ENCODE results near the gene TUBGCP6. TPM values are rescaled to one million over a fixed set of nuclear protein-coding genes. Genes with fewer than 3 reads are reported as not detected.
A peak's percentile ranks its signal among the peaks of the same experiment; 100 is the strongest.

Gene TUBGCP6
- polyA plus RNA-seq, 3 donors: 3.7 to 72.8 (median 4.3) TPM

DNA sequence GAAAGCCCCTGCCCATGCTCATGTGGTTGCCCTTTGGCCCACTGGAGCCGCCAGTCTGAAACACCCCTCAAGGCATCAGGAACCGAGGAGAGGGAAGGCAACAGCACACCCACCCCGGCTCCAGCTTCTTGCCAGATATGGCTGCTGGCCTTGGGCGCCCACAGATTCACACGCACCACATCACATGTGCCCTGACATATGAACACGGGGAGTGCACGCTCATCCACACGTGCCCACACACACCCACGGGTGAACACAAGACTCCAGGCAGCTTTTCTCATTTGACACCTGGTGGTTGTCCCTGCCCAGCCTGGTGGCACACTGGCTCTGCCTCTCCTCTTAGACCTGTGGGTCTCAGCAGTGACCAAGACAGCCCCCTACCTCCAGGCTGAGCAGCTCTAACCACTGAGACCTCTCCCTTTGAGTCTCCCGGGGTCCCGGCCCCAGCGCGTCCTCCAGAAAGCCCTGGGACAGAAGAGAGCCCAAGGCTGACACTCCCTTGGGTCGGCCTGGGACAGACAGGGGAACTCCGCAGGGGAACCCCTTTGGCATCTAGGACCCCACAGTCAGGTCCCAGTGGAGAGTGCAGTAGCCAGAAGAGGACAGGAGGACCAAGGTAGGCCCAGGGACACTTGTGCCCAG, 19.4 kb upstream of the TUBGCP6 start:
- Histone ChIP-seq H3K4me2 (replicated peaks; ENCODE audit: extremely low read depth, low read length, poor library complexity, severe bottlenecking) (no peak overlapping the region), H3K36me3 (replicated peaks in 1 of 2; ENCODE audit: control insufficient read depth in 1 of 2, insufficient read depth in 2 of 2, low read length in 2 of 2) (no peaks in the 10 kb centered on the region), H3K9me3 (replicated peaks in 1 of 2; ENCODE audit: control insufficient read depth in 1 of 2, insufficient read depth in 1 of 2, low read length in 2 of 2) (peaks cover 7 to 11% of the 10 kb centered on the region in 2 donors), H4K20me1 (ENCODE audit: insufficient read depth, low read length) (peaks cover 13% of the 10 kb centered on the region), H3K27me3 (ENCODE audit: control insufficient read depth in 2 of 2, insufficient read depth in 2 of 2, low read length in 2 of 2) (peaks cover 21 to 54% of the 10 kb centered on the region in 2 donors), H3K27ac (ENCODE audit: low read depth in 1 of 2, low read length in 2 of 2) (no peak overlapping the region), H3K9ac (ENCODE audit: insufficient read depth, low read length, poor library complexity, severe bottlenecking) (no peak overlapping the region), H3K4me1 (ENCODE audit: control insufficient read depth in 1 of 2, insufficient read depth in 2 of 2, low read length in 2 of 2) (peaks cover 9 to 24% of the 10 kb centered on the region in 2 donors), H3K4me3 (replicated peaks in 1 of 3; ENCODE audit: low read depth in 2 of 3, low read length in 3 of 3) (no peak overlapping the region), H2AFZ (ENCODE audit: insufficient read depth, low read depth, low read length, poor library complexity, severe bottlenecking) (no peak overlapping the region), H3K79me2 (ENCODE audit: insufficient read depth, low read length) (no peaks in the 10 kb centered on the region)
- Mint-ChIP-seq H3K27me3 (ENCODE audit: low read depth in 3 of 3) (peaks cover 53 to 75% (median 64%) of the 10 kb centered on the region in 3 donors), H3K36me3 (no peaks in the 10 kb centered on the region), H3K4me3 (no peak overlapping the region), H3K9me3 (peaks cover 0 to 23% (median 8%) of the 10 kb centered on the region in 7 donors), H3K4me1 (peaks cover 10% of the 10 kb centered on the region), H3K27ac (no peak overlapping the region)
- TF ChIP-seq, protein P1, sequence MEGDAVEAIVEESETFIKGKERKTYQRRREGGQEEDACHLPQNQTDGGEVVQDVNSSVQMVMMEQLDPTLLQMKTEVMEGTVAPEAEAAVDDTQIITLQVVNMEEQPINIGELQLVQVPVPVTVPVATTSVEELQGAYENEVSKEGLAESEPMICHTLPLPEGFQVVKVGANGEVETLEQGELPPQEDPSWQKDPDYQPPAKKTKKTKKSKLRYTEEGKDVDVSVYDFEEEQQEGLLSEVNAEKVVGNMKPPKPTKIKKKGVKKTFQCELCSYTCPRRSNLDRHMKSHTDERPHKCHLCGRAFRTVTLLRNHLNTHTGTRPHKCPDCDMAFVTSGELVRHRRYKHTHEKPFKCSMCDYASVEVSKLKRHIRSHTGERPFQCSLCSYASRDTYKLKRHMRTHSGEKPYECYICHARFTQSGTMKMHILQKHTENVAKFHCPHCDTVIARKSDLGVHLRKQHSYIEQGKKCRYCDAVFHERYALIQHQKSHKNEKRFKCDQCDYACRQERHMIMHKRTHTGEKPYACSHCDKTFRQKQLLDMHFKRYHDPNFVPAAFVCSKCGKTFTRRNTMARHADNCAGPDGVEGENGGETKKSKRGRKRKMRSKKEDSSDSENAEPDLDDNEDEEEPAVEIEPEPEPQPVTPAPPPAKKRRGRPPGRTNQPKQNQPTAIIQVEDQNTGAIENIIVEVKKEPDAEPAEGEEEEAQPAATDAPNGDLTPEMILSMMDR (IDR thresholded peaks at IDR 0.05): no peak
- 96% methylated on average over 13 of the region's 15 CpGs for WGBS (ENCODE audit: insufficient coverage)
- intact Hi-C loops (cut with micrococcal nuclease): no loop called here
- no peak for DNase-seq

GRCh38 chr22:50262973-50263617, 18.3 kb upstream of the TUBGCP6 start:
- Mint-ChIP-seq H3K4me3 (peak overlapping the region in 1 of 2 donors; percentile 51), H3K27ac (no peak overlapping the region), H3K9me3 (peaks cover 0 to 15% (median 6%) of the 10 kb centered on the region in 7 donors), H3K27me3 (ENCODE audit: low read depth in 3 of 3) (peaks cover 44 to 69% (median 52%) of the 10 kb centered on the region in 3 donors), H3K4me1 (peaks cover 10% of the 10 kb centered on the region), H3K36me3 (no peaks in the 10 kb centered on the region)
- intact Hi-C loops (cut with micrococcal nuclease): no loop called here
- Histone ChIP-seq H3K4me1 (ENCODE audit: control insufficient read depth in 1 of 2, insufficient read depth in 2 of 2, low read length in 2 of 2) (peaks cover 9 to 23% of the 10 kb centered on the region in 2 donors), H3K27ac (ENCODE audit: low read depth in 1 of 2, low read length in 2 of 2) (no peak overlapping the region), H3K27me3 (ENCODE audit: control insufficient read depth in 2 of 2, insufficient read depth in 2 of 2, low read length in 2 of 2) (peaks cover 12 to 43% of the 10 kb centered on the region in 2 donors), H4K20me1 (ENCODE audit: insufficient read depth, low read length) (peaks cover 2% of the 10 kb centered on the region), H3K4me3 (replicated peaks in 1 of 3; ENCODE audit: low read depth in 2 of 3, low read length in 3 of 3) (no peak overlapping the region), H3K4me2 (replicated peaks; ENCODE audit: extremely low read depth, low read length, poor library complexity, severe bottlenecking) (no peak overlapping the region), H3K79me2 (ENCODE audit: insufficient read depth, low read length) (no peaks in the 10 kb centered on the region), H2AFZ (ENCODE audit: insufficient read depth, low read depth, low read length, poor library complexity, severe bottlenecking) (no peak overlapping the region), H3K9me3 (replicated peaks in 1 of 2; ENCODE audit: control insufficient read depth in 1 of 2, insufficient read depth in 1 of 2, low read length in 2 of 2) (peaks cover 7% of the 10 kb centered on the region in 2 donors), H3K9ac (ENCODE audit: insufficient read depth, low read length, poor library complexity, severe bottlenecking) (no peak overlapping the region), H3K36me3 (replicated peaks in 1 of 2; ENCODE audit: control insufficient read depth in 1 of 2, insufficient read depth in 2 of 2, low read length in 2 of 2) (no peaks in the 10 kb centered on the region)
- TF ChIP-seq, protein P1 (IDR thresholded peaks at IDR 0.05): no peak
- no peak for DNase-seq
- 73% methylated on average over 3 of the region's 9 CpGs for WGBS (ENCODE audit: insufficient coverage)

All from CD14-positive monocyte (primary cell).